IPS DF 4.7 (cell line): Measurements from ENCODE around the gene TOMM40.
A peak's percentile ranks its signal among the peaks of the same experiment; 100 is the strongest.
"Not testable (repeated sequence)": the region's sequence is repeated elsewhere in the genome, so short reads cannot be mapped to it uniquely, and the experiment has no call there.

ENCODE experiments used
- DNase-seq: peaks from one replicate; pipeline ENCODE4 v3.0.0-alpha.2; 2013; ENCODE audit warnings: low spot score; ENCODE audit errors: extremely low read depth

The TOMM40 gene

DNA sequence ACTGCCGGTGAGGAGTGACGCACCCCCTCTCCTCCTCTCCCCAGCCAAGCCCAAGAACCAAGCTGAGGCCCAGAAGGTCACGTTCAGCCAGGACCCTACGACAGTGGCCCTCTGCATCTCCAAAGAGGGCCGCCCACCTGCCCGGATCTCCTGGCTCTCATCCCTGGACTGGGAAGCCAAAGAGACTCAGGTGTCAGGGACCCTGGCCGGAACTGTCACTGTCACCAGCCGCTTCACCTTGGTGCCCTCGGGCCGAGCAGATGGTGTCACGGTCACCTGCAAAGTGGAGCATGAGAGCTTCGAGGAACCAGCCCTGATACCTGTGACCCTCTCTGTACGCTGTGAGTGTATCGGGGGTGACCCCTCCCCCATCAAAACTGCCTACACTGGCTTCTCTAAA lies 19.2 kb upstream of the TOMM40 start:
- no peak for DNase-seq

DNA sequence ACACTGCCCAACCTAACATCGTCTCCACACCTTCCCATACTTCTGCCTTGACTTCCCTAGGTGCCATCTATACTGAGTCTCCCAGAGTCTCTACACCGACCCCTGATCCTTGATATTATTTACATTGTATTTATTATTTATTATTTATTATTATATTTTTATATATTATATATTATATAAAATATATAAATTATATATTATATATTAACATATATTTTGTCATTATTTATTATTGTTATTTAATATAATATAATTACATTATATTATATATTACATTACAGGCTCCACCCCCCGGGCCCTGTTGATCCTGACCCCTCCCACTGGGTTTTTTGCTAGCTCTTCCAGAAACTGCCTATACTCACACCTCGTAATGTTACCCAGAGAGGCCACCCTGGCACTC lies 18.4 kb upstream of the TOMM40 start:
- no peak for DNase-seq

DNA sequence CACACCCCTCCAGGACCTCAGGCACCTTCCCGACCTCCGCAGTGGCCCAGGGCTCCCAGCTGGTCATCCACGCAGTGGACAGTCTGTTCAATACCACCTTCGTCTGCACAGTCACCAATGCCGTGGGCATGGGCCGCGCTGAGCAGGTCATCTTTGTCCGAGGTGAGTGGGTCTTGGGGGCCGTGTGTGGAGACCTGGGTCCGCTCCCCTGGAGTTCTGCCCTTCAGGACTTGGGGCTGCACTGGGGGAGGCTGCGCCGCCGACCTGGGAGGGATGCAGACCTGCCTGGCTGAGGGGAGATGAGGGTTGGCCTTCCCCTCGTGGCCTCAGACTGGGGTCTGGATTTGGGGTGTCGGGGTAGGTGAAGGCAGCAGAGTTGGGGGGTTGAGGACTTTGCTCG lies 16.7 kb upstream of the TOMM40 start:
- DNase-seq, result no peak

DNA sequence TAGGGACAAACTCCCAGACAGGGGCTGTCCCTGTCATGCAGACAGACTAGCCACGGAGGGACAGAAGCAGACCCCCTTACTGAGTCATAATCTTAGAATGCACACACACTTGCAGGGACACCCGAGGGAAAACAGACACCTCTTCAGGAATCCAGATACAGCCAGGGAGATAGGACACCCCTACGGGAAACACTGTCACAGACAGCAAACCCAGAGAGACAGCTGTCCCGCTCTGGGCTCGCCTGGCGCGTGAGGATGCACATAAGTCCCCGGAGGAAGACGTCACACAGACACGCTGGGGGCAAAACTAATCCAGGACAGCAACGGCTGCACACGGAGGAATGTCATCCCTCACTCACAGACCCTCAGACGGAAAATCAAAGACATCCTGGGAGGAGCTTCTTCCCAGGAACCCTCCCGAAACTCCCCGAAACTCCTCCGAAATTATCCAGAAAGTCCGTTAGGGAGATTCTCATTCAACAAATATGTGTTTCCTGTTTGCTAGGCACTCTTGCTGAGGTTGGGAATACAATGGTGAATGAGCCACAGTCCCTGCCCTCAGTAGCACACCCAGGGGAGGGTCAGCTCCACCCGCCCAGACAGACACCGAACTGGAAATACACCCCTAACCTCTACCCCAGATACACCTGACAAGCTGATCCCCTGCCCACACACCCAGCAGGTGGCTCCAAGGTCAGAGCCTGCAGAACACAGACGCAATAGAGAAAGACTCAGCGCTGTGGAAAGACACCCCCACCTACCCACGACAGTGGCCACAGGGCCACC lies 15.2 kb upstream of the TOMM40 start:
- no peak for DNase-seq

DNA sequence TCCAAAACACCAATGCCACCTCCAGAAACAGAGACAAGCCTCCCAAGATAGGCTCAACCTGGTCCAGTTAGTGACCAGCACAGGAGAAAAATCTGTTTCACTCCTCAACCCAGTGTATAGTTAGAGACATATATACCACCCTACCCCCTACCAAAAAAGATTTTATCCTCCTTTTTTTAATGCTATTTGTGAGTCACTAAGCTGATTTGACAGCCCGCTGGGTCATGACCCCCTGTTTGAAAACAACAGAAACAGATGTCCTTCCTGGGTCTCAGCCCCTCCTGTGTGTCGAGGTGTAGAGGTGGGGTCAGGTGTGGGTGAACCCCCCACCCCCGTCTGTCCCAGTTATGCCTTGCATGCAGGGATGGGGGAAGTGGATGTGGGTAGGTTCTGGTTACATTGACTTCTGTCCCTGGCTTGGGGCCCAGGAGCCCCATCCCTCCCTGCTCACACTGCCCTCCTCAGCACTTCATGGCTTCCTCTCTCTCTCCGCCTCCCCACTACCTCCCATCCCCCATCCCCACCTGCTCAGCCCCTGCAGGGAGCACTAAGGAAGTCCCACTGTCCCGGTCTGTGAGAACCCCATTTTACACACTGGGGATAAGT lies 14.0 kb upstream of the TOMM40 start:
- no peak for DNase-seq

DNA sequence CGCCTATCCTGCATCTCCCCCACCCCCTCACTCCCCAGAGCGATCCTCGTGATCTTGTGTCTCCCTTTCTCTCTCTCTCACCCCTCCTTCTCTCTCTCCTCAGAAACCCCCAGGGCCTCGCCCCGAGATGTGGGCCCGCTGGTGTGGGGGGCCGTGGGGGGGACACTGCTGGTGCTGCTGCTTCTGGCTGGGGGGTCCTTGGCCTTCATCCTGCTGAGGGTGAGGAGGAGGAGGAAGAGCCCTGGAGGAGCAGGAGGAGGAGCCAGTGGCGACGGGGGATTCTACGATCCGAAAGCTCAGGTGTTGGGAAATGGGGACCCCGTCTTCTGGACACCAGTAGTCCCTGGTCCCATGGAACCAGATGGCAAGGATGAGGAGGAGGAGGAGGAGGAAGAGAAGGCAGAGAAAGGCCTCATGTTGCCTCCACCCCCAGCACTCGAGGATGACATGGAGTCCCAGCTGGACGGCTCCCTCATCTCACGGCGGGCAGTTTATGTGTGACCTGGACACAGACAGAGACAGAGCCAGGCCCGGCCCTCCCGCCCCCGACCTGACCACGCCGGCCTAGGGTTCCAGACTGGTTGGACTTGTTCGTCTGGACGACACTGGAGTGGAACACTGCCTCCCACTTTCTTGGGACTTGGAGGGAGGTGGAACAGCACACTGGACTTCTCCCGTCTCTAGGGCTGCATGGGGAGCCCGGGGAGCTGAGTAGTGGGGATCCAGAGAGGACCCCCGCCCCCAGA lies 12.8 kb upstream of the TOMM40 start:
- no peak for DNase-seq

DNA sequence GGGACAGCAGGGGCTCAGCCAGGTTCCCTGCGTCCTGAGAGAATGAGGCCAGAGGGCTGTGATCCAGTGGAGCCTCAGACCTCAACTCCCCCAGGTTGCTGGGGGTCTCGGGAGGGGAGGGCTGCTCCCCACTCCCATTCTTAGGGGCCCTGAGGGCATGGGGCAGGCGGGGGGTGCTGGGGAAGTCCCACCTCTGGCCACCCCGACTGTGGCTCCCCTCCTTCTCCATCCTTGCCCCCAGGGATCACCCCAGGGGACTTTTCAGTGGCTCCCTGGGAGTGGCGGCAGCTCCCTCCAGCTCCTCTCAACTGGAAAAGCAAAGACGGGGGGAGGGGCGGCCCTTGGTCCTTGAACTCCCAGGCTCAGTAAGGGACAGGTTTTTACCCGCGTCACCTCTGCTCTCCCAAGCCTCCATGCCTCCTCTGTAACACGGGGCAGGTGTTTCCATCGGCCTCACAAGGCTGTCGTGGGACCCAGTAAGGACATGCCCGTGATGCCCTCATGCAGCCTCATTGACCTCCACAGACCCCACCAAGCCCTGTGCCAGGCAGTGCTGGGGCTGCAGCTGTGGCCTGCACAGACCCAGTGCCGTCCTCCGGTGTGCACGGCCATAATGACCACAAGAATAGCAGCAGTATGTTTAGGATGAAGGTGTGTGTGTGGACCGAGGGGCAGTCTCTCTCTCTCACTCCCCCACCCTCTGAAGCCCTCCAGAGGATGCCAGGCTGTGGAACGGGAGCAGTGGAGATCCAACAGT lies 11.6 kb upstream of the TOMM40 start:
- DNase-seq, result no peak

DNA sequence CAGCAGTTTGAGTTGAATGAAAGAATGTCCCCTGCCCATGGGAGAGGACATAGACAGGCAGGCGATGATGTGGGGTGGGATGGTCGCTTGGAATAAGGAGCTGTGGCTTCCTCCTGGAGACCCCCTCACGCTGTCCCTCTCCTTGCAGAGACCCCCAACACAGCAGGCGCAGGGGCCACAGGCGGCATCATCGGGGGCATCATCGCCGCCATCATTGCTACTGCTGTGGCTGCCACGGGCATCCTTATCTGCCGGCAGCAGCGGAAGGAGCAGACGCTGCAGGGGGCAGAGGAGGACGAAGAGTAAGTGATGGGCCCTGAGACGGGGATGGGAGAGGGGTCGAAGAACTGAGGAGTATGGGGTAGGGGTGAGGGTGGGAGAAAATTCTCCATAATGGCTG lies 9.0 kb upstream of the TOMM40 start:
- DNase-seq, result no peak

DNA sequence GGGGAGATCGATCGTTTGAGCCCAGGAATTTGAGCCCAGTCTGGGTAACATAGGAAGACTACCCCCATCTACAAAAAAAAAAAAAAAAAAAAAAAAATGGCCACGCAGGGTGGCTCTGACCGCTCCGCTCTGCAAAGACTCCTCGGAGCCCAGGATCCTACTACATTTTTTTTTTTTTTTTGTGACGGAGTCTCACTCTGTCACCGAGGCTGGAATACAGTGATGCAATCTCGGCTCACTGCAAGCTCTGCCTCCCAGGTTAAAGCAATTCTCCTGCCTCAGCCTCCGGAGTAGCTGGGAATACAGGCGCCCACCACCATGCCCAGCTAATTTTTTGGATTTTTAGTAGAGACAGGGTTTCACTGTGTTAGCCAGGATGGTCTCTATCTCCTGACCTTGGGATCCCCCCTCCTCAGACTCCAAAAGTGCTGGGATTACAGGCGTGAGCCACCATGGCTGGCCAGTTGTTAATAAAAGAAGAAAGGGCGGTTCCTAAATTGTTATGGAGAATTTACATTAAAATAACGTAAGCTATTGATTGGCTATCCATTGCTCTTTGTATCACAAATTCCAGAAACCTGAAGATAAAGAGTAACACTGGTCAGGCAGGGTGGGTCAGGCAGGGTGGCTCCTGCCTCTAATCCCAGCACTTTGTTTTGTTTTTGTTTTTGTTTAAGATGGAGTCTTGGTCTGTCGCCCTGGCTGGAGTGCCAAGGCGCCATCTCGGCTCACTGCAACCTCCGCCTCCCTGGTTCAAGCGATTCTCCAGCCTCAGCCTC lies 8.2 kb upstream of the TOMM40 start:
- DNase-seq, result not testable (repeated sequence)

DNA sequence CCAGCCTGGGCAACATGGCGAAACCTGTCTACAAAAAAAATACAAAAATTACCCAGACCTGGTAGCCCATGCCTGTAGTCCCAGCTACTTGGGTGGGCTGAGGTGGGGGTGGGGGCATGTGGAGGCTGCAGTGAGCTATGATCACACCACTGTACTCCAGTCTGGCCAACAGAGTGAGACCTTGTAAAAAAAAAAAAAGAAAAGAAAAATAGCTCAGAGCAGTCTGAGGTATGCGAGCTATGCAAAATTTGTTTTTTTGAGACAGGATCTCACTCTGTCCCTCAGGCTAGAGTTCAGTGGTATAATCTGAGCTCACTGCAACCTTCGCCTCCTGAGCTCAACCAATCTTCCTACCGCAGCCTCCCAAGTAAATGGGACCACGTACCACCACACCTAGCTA lies 7.1 kb upstream of the TOMM40 start:
- no peak for DNase-seq

DNA sequence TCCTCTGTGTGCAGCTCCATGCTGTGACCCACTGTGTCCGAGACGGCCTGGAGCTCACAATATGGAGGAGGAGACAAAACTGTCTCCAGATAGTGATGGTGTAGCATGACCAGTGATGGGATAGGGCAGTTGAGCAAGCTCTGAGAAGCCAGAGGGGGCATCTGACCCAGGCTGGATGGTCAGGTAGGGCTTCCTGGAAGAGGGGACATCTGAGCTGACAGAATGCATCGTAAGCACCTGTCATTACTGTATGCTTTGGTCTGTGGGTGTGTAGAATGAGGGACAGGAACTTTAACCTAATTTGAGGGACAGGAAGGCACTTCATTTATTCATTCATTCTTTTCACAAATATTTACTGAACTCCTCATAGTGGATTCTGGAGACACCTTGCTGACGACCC lies 6.5 kb upstream of the TOMM40 start:
- DNase-seq, result no peak

DNA sequence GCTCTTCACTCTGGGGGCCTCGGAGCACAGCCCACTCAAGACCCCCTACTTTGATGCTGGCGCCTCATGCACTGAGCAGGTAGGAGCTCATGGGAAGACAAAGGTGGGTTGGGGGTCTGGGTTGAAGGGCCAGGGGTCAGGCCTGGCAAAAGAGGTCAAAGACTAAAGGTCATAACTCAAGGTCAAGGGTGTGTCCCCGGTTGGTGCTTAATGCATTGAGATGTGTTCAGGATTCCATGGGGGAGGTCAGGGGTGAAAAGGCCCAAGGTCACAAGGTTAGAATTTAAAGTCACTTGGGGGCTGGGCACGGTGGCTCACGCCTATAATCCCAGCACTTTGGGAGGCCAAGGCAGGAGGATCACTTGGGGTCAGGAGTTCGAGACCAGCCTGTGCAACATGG lies 4.9 kb upstream of the TOMM40 start:
- no peak for DNase-seq

DNA sequence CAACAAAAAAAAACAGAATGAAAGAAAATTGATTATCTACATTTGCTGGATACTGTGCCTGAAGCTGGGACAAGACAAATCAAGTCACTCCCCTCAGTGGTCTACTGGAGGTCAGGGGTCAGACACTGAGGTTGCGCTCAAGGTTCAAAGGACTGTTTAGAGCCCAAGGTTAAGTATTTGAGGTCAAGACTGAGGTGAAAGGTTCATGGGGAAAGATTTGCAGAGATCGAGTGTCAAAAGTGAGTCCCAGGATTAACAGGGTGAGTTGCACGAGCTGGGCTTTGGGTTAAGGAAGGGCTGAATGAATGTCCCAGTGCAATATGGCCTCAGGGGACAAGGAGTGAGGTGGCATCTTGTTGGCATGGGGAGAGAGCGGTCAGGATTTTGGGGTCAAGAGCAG lies 3.4 kb upstream of the TOMM40 start:
- no peak for DNase-seq

DNA sequence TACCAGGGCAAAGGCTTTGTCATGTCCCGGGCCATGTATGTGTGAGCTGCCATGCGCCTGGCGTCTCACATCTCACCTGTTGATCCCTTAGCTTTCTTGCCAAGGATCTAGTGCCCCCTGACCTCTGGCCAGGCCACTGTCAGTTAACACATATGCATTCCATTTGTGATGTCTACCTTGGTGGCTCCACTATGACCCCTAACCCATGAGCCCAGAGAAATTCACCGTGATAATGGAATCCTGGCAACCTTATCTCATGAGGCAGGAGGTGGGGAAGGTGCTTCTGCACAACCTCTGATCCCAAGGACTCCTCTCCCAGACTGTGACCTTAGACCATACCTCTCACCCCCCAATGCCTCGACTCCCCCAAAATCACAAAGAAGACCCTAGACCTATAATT lies 2.7 kb upstream of the TOMM40 start:
- not testable (repeated sequence) for DNase-seq

DNA sequence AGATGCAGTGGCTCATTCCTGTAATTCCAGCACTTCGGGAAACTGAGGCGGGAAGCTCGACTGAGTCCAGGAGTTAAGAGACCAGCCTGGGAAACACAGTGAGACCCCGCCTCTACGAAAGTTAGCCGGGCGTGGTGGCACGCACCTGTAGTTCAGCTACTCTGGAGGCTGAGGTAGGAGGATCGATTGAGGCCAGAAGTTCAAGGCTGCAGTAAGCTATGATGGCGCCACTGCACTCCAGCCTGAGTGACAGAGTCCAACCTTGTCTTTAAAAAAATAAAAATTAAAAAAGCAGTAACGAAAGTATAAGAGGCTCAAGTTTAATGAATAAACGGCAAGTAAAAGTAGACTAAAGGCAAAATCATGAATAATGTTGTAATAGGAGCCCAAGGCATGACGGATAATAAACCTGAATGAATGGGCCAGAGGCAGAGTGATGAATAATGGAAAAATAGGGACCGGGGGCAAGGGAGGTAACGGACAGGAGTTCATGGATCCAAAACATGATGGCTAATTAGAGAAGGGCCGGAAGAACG lies 1.2 kb upstream of the TOMM40 start:
- DNase-seq, result no peak

DNA sequence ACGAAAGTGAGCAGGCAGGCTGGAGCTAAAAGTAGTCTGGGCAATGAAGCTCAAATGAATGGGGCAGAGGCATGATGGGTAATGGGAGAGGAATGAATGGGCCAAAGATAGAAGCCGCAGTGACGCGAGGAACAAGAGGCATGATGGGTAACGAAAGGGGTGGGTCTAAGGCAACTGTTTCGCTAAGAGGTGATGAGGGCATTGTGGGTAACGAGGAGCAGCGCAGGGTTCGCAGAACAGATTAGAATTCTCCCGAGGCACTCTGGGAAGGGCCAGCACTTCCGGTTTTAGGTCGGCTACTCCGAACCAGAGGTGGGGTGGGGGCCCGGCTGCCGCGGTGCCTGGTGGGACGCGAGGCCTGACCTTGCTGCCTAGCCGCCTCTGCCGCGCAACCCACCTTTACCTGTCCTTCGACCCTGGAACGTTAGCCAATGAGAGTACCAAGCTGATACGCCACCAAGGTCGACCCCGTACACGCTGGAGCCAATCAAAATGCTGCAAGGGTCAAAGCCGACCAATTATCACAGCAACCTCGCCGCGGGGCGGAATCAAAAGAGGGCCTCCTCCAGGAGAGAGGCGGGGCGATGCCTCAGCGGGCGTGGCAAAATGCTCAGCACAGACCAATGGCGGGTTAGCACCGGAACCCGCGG lies 563 bp upstream of the TOMM40 start:
- peak; percentile 100 for DNase-seq

DNA sequence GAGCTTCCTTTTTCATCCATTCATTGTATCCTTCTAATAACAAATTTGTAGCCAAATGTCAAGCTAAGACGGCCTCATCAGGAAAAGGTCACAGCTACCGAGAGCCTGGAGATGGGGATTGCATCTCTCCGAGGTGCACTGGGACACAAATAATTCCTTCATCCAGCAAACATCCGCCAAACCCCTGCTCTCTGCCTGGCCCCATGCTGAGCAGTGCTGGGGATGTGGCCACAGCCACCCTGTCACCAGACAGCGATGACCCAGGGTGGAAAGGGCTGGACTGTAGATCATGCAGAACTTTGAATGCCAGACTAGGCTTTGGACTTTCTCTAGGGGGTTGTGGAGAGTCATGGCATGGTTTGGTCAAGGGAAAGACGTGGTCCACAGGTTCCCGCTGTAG lies 1.9 kb downstream of the TOMM40 start:
- no peak for DNase-seq

DNA sequence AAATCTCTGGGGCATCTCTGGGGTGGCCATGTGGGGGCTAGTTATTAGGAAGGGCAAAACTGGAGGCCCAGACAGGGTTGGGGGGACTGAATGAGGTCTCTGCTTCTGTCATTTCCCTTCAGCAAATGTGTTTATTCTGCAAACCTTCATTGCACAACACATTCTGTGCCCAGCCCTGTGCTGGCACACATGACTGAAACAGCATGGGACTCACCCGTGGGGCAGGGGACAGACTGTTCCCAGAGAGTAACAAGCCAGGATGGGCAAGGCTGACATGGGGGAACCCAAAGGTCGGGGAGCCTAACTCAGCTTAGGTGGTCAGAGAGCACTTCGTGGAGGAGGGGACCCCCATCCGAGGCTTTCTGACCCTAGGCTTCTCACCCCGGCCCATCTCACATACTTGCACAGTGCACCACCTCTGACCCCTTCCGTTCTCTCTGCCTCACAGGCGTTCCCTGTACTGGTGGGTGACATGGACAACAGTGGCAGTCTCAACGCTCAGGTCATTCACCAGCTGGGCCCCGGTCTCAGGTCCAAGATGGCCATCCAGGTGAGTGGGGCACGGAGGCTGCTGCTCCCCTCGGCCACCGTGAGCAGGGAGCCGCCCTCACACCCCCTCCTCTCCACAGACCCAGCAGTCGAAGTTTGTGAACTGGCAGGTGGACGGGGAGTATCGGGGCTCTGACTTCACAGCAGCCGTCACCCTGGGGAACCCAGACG lies 2.4 kb downstream of the TOMM40 start:
- DNase-seq, result no peak

DNA sequence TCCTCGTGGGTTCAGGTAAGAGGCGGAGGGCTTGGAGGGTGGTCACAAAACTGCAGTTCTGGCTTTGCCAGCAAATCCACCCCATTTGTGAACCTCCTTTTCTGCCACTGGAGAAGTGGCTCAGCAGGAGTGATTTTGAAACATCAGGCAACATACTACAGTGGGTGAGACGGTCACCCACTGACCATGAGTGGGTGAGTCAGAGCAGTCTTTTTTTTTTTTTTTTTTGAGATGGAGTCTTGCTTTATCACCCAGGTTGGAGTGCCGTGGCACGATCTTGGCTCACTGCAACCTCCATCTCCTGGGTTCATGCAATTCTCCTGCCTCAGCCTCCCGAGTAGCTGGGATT lies 3.0 kb downstream of the TOMM40 start:
- DNase-seq, result no peak

DNA sequence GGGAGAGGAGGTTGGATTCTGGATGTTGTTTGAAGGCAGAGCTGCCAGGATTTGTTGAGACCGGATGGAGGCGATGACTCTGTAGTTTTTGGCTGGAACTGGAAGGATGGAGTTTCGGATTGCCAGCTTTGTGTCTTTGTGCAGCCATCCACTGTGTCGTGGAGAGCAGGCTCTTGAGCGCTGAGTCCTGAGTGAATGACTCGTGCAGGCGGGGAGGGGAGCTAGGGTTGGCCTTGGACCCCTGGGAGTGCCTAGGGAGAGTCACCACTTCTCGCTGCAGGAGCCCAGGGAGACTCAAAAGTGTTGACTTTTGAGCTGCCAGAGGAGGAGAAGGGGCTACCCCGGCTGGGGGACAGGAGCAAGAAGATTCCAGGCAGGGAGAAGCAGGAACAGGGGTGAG lies 3.9 kb downstream of the TOMM40 start:
- no peak for DNase-seq
